DND-41 (cell line): ENCODE data around the gene PBX3.

Source experiments
- ATAC-seq: fragments of 200-7000 bp; cut with Tn5 transposase; 3 replicates; pipeline ENCODE4 v1.9.1; 2021; ENCODE audit warnings: low read depth; ENCODE audit not compliant: insufficient read depth
- DNase-seq: peaks from one replicate; pipeline ENCODE4 v3.0.0-alpha.2; 2020
- H2AFZ ChIP-seq: 2 replicates; pipeline ENCODE4 v1.6.0; 2012; ENCODE audit warnings: low read depth, low read length
- H3K27ac ChIP-seq: 2 replicates; pipeline ENCODE4 v1.5.1; 2012; ENCODE audit warnings: low read length, inconsistent platforms
- H3K27me3 ChIP-seq: fragments of 200-600 bp; sonication (generic); 2 replicates; pipeline ENCODE4 v1.6.0; 2012; ENCODE audit warnings: low read length, mild to moderate bottlenecking, inconsistent platforms; ENCODE audit not compliant: insufficient read depth, poor library complexity
- H3K36me3 ChIP-seq: 2 replicates; pipeline ENCODE4 v1.5.1; 2012; ENCODE audit warnings: low read length, inconsistent platforms; ENCODE audit not compliant: insufficient read depth
- H3K4me1 ChIP-seq: 2 replicates; pipeline ENCODE4 v1.5.1; 2012; ENCODE audit warnings: mild to moderate bottlenecking, low read length; ENCODE audit not compliant: insufficient read depth
- H3K4me2 ChIP-seq: 2 replicates; pipeline ENCODE4 v1.6.0; 2012; ENCODE audit warnings: mild to moderate bottlenecking, moderate library complexity, low read length, inconsistent platforms; ENCODE audit not compliant: insufficient read depth
- H3K4me3 ChIP-seq, 2 experiments: fragments of 200-600 bp in 1 of 2; shearing (Covaris generic) in 1 of 2; 2 replicates each; pipeline ENCODE4 v1.5.1; 2012 to 2016; ENCODE audit warnings: inconsistent platforms in 2 of 2, low read length in 2 of 2, mild to moderate bottlenecking in 2 of 2, low read depth in 1 of 2, moderate library complexity in 1 of 2
- H3K79me2 ChIP-seq: 2 replicates; pipeline ENCODE4 v1.6.0; 2012; ENCODE audit warnings: low read length, inconsistent platforms; ENCODE audit not compliant: insufficient read depth
- H3K9ac ChIP-seq: 2 replicates; pipeline ENCODE4 v1.6.0; 2012; ENCODE audit warnings: low read depth, mild to moderate bottlenecking, inconsistent platforms, low read length, moderate library complexity
- H3K9me3 ChIP-seq: 2 replicates; pipeline ENCODE4 v1.5.1; 2012; ENCODE audit warnings: low read length, moderate library complexity, mild to moderate bottlenecking, inconsistent platforms; ENCODE audit not compliant: insufficient read depth, severe bottlenecking
- H4K20me1 ChIP-seq: 2 replicates; pipeline ENCODE4 v1.6.0; 2012; ENCODE audit warnings: low read length; ENCODE audit not compliant: insufficient read depth
- EZH2 ChIP-seq: IDR thresholded peaks from 3 replicates; pipeline ENCODE4 v1.6.1; 2012; ENCODE audit warnings: borderline replicate concordance, low read depth, mild to moderate bottlenecking, moderate library complexity, low read length, inconsistent platforms; ENCODE audit not compliant: severe bottlenecking
- TF ChIP-seq, protein P1 (sequence below): IDR thresholded peaks from 2 replicates; pipeline ENCODE4 v1.5.1; 2012; ENCODE audit warnings: borderline replicate concordance, low read length, moderate library complexity, mild to moderate bottlenecking; ENCODE audit not compliant: poor library complexity, severe bottlenecking; ENCODE audit errors: extremely low read depth

Gene PBX3

DNA sequence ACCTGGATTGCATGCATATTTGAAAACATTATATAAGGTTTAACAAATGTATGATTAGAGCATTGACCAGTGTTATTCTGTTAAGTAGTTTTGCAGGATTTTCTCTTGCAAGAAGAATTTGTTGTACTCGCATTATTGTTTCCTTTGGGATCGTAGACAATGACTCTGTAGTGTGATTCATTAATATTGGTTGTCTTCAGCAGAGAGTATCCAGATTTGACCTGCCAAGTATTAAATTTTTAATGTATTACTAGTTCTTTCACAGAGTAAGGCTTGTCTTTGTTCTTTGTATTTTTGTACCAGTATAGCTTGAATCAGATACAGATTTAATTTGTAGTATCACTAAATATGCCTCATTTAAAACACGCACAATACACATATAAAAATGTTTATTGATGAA lies 155.0 kb downstream of the PBX3 start:
- Histone ChIP-seq H3K4me2 (no peak overlapping the region), H4K20me1 (peaks cover 3% of the 10 kb centered on the region; the same call in 1 of the 2 replicates), H3K4me3 (no peak overlapping the region), H3K4me1 (no peaks in the 10 kb centered on the region), H3K27me3 (no peaks in the 10 kb centered on the region), H3K79me2 (no peaks in the 10 kb centered on the region; the same call in 1 of the 2 replicates), H2AFZ (no peak overlapping the region), H3K9me3 (no peaks in the 10 kb centered on the region), H3K27ac (no peak overlapping the region), H3K9ac (no peak overlapping the region), H3K36me3 (no peaks in the 10 kb centered on the region)
- no peak for DNase-seq
- TF ChIP-seq, protein P1, sequence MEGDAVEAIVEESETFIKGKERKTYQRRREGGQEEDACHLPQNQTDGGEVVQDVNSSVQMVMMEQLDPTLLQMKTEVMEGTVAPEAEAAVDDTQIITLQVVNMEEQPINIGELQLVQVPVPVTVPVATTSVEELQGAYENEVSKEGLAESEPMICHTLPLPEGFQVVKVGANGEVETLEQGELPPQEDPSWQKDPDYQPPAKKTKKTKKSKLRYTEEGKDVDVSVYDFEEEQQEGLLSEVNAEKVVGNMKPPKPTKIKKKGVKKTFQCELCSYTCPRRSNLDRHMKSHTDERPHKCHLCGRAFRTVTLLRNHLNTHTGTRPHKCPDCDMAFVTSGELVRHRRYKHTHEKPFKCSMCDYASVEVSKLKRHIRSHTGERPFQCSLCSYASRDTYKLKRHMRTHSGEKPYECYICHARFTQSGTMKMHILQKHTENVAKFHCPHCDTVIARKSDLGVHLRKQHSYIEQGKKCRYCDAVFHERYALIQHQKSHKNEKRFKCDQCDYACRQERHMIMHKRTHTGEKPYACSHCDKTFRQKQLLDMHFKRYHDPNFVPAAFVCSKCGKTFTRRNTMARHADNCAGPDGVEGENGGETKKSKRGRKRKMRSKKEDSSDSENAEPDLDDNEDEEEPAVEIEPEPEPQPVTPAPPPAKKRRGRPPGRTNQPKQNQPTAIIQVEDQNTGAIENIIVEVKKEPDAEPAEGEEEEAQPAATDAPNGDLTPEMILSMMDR: no peak
- TF ChIP-seq EZH2: no peak
- no peak for ATAC-seq

DNA sequence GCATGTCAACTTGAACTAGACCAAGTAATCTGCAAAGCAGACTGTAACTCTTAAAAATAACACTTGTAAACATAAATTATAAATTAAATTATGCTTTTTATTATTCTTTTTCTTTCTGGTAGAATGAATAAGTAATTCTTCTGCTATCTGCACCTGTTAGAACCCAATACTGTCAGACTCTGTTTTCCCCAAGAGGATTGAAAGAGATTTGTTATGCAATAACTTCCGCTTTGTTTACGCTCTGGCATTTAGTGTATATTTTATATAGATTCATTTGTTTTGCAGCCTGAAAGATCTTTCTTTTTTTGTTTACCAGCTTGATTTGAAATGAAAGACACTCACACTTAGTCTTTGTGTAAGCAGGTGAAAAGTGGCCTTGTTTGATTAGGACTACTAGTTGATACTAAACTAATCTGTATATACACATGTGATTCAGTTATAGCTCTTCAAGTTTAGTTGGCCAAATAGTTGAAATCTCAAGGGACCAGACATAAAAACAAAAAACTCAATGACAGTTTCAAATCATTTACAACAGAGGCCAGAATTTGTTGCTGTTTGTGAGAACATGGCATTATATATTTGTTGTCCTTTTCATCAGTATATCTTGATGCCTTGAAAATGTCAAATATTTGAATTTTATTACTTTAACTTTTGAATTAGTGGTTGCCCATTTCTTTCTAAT lies 155.8 kb downstream of the PBX3 start:
- DNase-seq (no peak), ATAC-seq (no peak)
- Histone ChIP-seq H3K27ac (no peak overlapping the region), H3K79me2 (no peaks in the 10 kb centered on the region; the same call in 1 of the 2 replicates), H3K4me1 (no peaks in the 10 kb centered on the region), H3K4me3 (no peak overlapping the region), H3K36me3 (no peaks in the 10 kb centered on the region), H2AFZ (no peak overlapping the region), H3K9me3 (no peaks in the 10 kb centered on the region), H3K4me2 (no peak overlapping the region), H3K9ac (no peak overlapping the region), H4K20me1 (peaks cover 3% of the 10 kb centered on the region; the same call in 1 of the 2 replicates), H3K27me3 (no peaks in the 10 kb centered on the region)
- no peak for TF ChIP-seq EZH2
- TF ChIP-seq, protein P1: no peak

DNA sequence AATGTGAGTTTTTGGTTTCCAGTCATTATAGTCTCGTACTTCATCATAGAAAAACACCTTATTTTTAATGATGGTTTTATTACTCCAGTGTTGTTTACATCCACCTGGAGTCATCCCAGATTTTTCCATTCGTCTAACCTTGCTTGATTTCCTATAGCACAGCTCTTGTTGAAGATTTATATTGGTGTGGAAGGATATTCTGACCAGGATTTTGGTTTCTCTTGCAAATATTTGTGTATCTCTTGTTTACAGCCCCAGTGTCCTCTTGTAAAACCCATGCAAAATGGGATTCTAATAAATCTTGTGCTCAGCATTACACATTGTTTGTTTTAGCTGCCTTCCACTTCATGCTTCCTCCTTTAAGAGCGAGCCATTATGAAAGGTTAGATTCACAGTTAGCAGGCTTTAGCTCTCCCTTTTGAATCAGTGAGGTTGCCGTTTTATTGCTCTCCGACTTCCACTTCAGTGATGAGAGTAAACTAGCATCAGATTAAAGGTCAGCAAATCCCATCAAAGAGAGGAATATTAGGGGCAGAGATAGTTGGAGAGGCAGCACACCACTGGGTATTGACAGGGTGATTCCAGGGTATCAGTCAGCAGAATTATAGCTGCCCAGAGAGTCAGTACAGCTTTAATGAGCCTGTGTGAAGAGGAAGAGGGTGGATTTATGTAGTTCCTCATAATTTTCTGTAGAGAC lies 157.1 kb downstream of the PBX3 start:
- H3K4me3 ChIP-seq: no peak overlapping the region

More for the DNA sequence above, 157.1 kb downstream of the PBX3 start:
- Histone ChIP-seq H4K20me1 (peaks cover 3% of the 10 kb centered on the region; the same call in 1 of the 2 replicates), H2AFZ (no peak overlapping the region), H3K4me1 (no peaks in the 10 kb centered on the region), H3K27ac (no peak overlapping the region), H3K9ac (no peak overlapping the region), H3K36me3 (no peaks in the 10 kb centered on the region), H3K27me3 (no peaks in the 10 kb centered on the region), H3K4me2 (no peak overlapping the region), H3K79me2 (no peaks in the 10 kb centered on the region; the same call in 1 of the 2 replicates), H3K9me3 (no peaks in the 10 kb centered on the region)
- DNase-seq (no peak), ATAC-seq (no peak)
- TF ChIP-seq, protein P1: no peak
- no peak for TF ChIP-seq EZH2
